Activated naive CD4-positive, alpha-beta T cell treated with Interleukin-2 at 50 U/mL for 16 hours (primary cell): ENCODE measurements around the gene RFX3.

Experiments used
- DNase-seq: peaks from one replicate; pipeline ENCODE4 v3.0.0-alpha.2; 2020

RFX3 gene

GRCh38 chr9:3191715-3192114, 334.1 kb downstream of the RFX3 start:
- DNase-seq = no peak

DNA sequence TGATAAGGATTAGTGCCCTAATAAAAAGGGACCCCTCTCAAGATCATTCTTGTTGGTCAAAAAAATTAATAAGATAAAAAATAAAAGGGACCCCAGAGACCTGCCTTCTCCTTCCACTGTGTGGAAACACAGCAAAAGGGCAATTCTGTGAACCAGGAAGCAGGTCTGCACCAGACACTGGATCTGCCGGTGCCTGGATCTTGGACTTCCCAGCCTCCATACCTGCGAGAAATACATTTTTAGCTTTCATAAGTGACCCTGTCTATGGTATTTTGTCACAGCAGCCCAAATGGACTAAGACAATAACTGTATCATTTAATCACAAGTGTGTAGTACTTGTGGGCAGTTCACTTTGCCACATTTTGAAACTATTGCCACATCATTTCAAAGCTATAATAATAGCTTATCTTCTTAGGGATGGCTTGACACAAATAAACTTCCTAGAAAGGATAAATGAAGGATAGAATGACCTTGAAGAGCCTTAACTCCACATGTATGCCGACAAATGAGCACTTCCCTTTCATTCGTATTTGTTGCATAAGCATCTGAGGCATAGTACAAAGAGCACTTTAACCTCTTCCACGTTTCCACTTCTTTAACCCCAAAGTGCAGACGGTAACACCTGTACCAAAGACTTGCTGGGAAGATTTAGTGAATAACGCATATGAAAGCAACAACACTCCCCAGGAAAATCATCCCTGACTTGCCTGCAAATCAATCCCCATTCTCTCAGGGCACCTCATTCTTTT, 336.5 kb downstream of the RFX3 start:
- DNase-seq = no peak

- DNase-seq = no peak
Measured at GRCh38 chr9:3186751-3187150, 339.1 kb downstream of the RFX3 start.

DNA sequence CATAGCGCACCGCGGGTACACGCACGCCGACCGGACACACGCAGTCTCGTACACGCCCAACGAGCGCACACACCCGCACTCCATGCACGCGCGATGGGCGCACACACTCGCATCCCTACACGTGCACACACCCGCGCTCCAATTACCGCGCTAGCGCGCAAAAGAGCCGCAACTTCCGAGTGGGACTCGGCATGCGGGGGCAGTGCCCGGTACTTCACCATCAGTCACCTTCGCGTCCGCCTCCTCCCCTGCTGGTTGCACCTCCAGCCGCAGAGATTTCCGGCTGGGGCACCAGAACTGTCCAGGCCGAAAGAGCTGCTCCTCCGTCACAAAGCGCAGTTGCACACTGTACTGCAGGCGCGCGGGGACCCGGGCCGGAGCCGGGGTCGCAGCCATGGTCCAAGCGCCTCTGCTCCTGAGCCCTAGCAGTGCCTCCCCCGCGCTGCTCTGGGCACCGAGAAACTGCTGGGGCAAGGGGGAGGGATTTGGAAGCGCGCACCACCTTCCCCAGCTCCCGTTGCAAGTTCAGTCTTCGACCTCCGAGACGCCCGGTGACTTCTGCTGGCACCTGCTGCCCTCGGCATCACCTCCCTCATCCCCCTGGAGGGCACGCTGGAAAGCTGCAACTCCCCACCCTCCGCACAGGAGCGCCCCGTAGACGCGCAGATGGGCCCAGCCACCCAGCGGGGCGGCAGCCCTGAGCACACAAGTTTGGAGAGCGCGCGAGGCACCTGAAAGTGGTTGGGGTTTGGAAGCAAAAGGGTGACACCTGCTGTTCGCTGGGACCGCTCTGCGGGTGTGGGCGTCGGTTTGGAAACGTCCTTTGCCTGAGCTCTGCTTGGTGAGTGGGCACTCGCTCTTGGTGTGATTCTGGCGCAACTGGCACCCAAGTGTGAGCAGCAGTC, 344.5 kb downstream of the RFX3 start:
- DNase-seq = peak; percentile 22

DNA sequence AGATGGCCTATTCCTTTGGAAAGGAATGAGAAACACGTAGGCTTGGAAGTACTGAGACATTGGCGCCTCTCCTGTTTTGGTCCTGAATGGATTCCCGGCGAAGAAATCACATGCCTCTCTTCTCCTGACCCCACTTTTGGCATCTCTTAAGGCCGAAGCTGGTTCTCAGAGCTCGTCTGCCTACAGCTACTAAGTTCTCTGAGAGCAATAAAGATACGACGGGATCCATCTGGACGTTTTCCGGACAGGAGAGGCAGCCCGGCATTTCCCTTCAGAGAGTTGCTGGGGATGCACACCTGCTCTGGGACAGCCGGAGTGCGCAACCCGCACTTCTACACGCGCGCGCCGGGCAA, 345.1 kb downstream of the RFX3 start:
- DNase-seq = no peak

DNA sequence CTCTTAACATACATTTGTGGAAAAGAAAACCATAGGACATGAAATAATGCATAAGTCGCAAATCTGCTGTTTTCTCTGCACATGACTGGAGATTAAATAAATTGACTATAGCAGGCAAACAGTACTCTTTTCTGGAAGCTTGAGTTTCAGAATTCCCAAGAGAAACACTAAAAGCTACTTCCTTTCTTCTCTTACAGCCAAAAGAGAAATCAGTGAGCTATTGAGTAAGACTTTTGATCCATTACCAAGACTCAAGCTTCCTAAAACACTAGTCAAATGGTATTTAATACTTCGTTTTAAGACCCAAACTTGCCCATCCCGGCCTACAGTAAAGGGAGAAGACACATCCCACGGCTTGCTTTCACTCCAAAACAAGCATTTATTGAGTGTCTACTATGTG, 346.1 kb downstream of the RFX3 start:
- DNase-seq = no peak

DNA sequence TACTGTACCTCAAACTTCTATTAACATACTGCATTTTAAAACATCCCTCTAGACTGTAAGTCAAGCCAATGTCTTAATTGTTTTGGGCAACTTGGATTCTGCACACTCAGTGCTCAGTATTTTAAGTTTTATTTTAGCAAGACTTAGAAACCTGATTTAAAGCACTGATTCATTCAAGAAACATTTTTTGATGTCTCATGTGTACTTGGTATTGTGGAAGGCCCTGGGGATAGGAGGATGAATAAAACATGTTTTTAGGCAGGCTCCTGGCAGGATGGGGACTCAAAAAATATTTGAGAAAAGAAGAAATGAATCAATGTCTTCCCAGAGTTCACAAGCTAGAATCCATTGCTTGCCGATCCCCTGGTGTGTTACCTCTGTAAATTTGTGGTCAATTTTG, 347.9 kb downstream of the RFX3 start:
- DNase-seq = no peak

DNA sequence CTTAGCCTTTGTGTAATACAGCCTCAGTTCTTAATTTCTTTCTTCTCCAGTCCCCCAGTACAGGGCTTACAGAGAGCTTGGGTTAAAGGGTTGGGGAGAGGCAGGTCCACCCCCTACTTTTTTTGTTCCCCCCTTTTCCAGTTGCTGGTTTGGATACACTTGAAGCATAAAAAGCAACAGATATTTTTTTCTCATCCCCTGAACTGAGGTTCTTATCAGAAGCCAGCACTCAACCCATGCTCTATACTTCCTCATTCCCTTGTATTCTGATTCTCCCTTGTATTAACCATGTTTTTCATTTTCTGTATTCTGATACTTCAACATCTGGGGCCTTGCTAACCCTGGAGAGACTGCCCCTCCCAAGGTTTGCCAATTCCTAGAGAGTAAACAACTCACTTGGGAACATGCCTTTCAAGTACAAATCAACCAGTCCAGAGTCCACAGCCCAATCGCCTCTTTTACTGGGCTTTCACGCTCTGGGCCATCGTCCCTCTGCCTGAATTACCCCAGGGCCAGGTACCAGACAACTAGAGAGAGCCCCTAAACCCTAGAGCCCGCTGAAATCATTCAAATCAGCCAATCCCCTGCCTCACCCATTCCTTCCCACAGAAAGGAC, 348.5 kb downstream of the RFX3 start:
- DNase-seq = no peak

DNA sequence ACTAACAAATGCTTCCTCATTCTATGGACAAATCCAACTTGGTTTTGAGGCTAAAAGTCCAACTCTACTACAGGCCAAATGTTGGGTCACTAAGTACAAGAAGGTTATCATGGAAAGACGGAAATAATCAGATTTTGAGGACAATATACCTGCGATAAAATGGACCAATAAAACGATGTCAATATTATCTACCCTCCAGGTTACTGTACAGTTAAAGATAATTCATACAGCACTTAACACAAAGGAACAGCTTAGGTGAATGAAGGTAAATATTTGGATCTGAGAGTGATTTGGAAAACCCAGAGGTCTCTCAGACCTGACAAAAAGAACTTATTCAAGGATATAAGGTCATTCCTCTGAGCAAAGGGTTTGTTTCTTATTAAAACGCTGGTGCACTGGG, 352.4 kb downstream of the RFX3 start:
- DNase-seq = no peak

GRCh38 chr9:3170819-3171218, 355.0 kb downstream of the RFX3 start:
- DNase-seq = no peak
